ENCODE results near the gene MYO7A. TPM values are rescaled to one million over a fixed set of nuclear protein-coding genes. Genes with fewer than 3 reads are reported as not detected.

Gene MYO7A
- total RNA-seq, 4 donors from 2014 or later = 3.8 to 8.7 (median 5.7) TPM

- Histone ChIP-seq H3K9me3 (no peaks in the 10 kb centered on the region), H3K4me1 (peaks cover 0 to 1% of the 10 kb centered on the region in 2 donors), H3K36me3 (no peaks in the 10 kb centered on the region), H3K4me3 (replicated peaks in 1 of 3) (no peak overlapping the region), H3K27me3 (no peaks in the 10 kb centered on the region), H3K27ac (no peak overlapping the region)
- intact Hi-C loops (cut with DNase I) = loop anchor here (5.0 kb wide), 1 partner anchor 60 kb away; the partner anchor contains the start of gene MYO7A
- TF ChIP-seq CTCF (IDR thresholded peaks at IDR 0.05) (no peak), POLR2A (IDR thresholded peaks at IDR 0.05) (no peak)
- no peak for DNase-seq
- WGBS, 2 donors = 91 to 95% methylated on average over 6 to 9 of the region's 9 CpGs
These were observed 59.2 kb downstream of the MYO7A start for GRCh38 chr11:77187111-77187750.

DNA sequence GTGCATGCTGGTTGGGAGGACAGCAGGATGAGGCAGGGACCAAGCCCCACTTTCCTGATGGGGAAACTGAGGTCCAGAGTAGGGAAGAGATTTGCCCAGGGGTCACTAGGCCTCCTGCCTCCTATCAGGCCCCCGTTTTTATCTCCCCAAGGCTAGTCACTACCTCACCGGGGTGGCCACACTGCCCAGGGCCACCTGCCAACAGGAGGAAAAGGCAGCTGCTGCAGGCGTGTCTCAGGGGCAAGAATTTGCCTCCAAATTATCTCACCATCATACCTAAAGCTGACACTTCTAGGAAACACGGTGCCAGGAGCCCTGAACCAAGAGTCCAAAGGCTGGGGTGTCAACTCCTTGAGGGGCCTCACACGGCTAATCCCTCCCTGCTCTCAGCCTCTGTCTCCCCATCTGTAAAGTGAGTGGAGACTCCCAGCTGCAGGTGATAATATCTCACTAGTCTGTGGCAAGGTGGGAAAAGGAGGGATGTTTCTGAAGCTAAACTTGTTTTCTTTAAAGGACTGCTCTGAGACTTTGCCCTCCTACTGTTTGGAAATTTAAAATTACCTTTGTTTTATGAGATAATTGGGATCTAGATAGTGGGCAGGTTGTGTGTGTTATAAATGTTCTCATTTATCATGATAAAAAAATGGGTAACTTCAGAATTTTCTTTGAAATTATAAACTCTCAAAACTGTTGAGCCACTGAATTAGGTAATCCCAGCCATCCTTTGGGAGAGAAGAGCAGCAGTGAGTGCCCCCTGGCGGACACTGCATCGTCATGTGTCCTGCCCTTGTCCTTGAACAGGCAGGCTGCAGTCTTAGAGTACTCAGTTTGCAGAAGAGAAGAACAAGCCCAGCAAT is 60.0 kb downstream of the MYO7A start:
- no peaks in the 10 kb centered on the region for H3K27me3 ChIP-seq
- DNase-seq = peak; percentile 80 to 87
- 57 to 62% methylated on average over 6 to 7 of the region's 7 CpGs for WGBS, 2 donors
- intact Hi-C loops (cut with DNase I) = loop anchor here (5.0 kb wide), 1 partner anchor 61 kb away; the partner anchor contains the start of gene MYO7A
- H3K4me1 ChIP-seq = peaks cover 0 to 5% of the 10 kb centered on the region in 2 donors
- no peaks in the 10 kb centered on the region for H3K36me3 ChIP-seq
- H3K27ac ChIP-seq = no peak overlapping the region
- no peak overlapping the region for H3K4me3 ChIP-seq (replicated peaks in 1 of 3)
- TF ChIP-seq POLR2A (IDR thresholded peaks at IDR 0.05) (no peak), CTCF (IDR thresholded peaks at IDR 0.05) (peak; percentile 66 to 83 (median 79))
- no peaks in the 10 kb centered on the region for H3K9me3 ChIP-seq

- Histone ChIP-seq H3K36me3 (no peaks in the 10 kb centered on the region), H3K27ac (no peak overlapping the region), H3K27me3 (no peaks in the 10 kb centered on the region), H3K4me3 (replicated peaks in 1 of 3) (no peak overlapping the region), H3K9me3 (no peaks in the 10 kb centered on the region), H3K4me1 (peaks cover 0 to 5% of the 10 kb centered on the region in 2 donors)
- 87 to 98% methylated on average over 4 to 8 of the region's 18 CpGs for WGBS, 2 donors
- intact Hi-C loops (cut with DNase I) = loop anchor here (5.0 kb wide), 1 partner anchor 62 kb away; the partner anchor contains the start of gene MYO7A
- DNase-seq = no peak
- no peak for TF ChIP-seq POLR2A (IDR thresholded peaks at IDR 0.05)
- TF ChIP-seq CTCF (IDR thresholded peaks at IDR 0.05) = no peak
These were observed 60.8 kb downstream of the MYO7A start for GRCh38 chr11:77188633-77189491.

GRCh38 chr11:77189588-77190210 is 61.7 kb downstream of the MYO7A start:
- H3K27ac ChIP-seq = no peak overlapping the region
- H3K9me3 ChIP-seq = no peaks in the 10 kb centered on the region
- intact Hi-C loops (cut with DNase I) = loop anchor here (5.0 to 10.0 kb wide), 2 partner anchors 62 to 145 kb away; partner anchors contain the start of gene MYO7A
- DNase-seq = no peak
- no peaks in the 10 kb centered on the region for H3K36me3 ChIP-seq
- no peak overlapping the region for H3K4me3 ChIP-seq (replicated peaks in 1 of 3)
- WGBS, 2 donors = 88 to 89% methylated on average over 19 to 24 of the region's 28 CpGs
- TF ChIP-seq CTCF (IDR thresholded peaks at IDR 0.05) = no peak
- TF ChIP-seq POLR2A (IDR thresholded peaks at IDR 0.05) = no peak
- no peaks in the 10 kb centered on the region for H3K27me3 ChIP-seq
- peaks cover 0 to 5% of the 10 kb centered on the region in 2 donors for H3K4me1 ChIP-seq

Data from thyroid gland (tissue), 4 donors.